OCI-M2 (cell line): ENCODE data around the gene FIGNL2.

Source experiments
- DNase-seq: peaks from one replicate; lab custom pipeline; 2025; ENCODE audit not compliant: unreplicated experiment; lab: John Stamatoyannopoulos, UW

FIGNL2 gene

DNA sequence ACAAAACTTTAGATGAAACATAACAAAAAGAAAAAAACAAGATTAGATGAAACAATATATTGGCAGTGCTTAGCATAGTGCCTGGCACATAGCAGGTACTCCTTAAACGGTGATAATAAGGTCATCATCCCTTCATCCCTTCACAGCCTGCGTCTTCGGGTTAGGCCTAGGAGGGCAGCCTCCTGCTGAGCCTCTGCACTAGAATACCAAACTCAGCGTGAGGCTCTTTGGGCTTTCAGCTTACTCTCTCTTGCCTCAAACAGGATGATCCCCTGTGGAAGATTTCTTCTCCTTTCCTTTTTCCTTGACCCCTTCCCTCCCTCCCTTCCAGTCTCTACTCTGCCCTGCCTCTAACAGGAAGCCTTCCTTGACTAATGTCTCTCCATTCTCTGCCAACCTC lies 14.4 kb upstream of the FIGNL2 start:
- no peak for DNase-seq

DNA sequence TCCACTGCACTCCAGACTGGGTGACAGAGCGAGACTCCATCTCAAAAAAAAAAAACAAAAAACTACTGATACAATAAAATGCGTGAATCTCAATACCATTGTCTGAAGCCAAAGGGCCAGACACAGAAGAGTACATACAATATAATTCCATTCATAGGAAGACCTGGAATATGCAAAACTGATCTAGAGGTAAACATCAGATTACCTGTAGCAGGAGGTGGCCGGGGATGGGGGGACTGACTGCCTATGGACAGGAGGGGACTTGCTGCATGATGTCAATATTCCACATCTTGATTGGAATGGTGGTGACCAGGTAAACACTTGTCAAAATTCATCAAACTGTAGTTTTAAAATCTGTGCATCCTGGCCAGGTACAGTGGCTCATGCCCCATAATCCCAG lies 12.5 kb upstream of the FIGNL2 start:
- no peak for DNase-seq

DNA sequence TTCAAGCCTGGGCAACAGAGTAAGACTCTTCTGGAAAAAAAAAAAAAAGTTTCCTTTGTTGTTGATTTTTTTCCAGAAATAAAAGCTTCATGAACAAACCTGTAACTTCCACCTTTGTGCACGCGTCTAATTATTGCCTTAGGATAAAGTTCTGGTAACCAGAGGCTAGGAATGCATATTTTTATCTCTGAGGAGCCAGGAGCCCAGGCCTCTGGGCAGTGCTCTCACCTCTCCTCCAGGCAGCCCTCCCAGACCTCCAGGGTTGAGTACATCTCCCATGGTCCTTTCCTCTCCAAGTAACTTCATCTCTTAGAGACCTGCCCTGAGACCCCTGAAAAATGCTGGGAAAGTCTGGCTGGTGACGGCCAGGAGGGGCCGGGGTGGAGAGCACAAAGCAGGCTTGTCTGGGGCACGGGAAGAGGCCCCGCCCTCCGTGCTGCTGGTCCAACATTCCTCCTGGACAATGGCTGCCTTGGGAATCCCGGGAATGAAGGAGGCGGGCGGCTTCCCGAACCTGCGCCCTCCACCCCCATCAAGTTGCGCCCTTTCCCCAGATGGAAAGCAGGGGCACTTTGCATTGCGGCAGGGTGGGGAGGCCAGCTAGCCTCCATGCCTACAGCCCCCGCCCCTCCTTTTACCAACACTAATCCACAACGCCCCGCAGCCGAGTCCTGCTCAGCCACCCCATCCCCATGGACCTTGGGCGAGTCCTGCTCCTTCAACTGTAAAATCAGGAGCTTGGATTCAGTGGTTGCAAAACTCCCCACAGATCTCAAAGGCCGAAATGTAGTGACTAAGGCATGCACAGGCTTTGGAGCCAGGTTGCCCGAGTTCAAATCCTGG lies 7.3 kb upstream of the FIGNL2 start:
- no peak for DNase-seq

DNA sequence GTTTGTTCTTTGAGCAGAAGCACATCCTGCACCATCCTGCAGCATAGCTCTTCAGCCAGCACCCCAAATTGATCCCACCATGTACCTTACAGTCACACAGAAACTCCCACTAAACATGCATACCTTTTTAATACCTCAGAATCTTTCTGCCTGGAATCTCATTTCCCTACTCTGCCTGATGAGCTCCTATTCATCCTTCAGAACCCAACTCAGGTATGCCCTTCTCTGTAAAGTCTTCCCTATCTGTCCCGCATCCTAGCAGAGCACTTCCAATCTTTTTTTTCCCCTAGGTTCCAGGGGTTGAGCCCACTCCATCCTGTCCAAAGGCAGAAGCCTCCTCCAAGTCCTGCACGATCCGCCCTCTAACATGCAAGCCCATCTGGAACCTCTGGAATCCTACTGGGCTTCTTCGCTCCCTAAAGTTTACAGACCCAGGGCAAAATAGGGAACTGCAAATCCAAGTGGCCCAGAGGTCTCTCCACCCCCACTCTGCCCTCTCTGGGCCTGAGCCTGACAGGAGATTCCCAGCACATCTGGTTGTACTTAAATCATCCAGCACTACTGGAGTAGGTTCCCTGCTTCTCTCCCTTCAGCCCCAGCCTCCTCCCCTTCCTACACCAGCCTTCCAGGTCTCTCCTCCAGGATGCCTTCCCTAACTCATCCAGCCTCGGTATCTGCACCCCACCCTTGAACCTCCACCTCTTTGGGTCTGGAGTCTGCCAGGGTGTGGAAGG lies 4.1 kb upstream of the FIGNL2 start:
- no peak for DNase-seq

DNA sequence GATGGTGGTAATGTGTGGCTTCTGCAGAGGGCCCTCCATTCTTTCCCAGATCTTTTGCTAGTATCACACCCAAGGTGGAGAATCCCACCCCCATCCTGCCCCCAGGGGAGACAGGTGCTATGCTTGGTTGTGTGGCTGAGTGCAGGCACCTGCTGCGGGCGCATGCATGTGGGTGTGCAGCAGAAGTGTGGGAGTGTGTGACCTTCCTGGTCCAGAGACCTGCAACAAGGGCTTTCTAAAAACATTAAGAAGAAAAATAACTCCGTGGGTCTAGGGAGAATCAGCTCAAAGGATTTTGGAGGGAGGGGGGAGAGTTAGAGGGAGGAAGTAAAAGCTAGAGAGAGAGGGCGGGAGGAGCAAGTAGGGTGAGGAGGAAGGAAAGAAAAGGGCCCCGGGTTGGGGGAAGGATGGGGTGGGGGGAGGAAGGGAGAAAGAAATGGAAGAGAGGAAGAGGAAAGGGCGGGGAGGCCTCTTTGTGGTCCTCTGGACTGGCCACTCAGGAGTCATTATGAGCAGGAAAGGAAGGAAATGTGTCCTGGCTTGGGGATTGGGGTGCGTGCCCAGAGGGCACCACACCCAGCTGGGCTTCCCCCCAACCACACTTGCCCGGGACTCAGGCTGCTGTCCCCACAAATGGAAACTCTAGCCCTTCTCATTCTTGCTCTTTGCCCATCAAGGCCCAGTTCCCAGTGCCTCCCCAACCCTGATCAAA lies 3.1 kb upstream of the FIGNL2 start:
- no peak for DNase-seq

DNA sequence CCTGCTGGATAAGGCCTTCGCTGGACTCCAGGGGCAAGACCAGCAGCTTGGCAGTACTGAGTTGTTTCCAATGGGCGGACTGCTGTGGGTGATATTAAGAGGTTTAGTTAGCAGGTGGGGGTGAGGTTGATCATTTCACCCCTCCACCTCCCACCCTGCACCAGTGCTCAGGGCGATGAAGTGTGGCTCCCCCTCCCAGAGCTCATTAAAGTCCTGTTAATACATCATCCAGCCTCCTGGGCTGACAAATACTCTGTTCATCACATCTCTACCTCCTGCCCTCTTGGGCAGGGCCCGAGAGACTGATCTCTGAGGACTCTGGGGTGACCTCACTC lies 2.4 kb upstream of the FIGNL2 start:
- no peak for DNase-seq

DNA sequence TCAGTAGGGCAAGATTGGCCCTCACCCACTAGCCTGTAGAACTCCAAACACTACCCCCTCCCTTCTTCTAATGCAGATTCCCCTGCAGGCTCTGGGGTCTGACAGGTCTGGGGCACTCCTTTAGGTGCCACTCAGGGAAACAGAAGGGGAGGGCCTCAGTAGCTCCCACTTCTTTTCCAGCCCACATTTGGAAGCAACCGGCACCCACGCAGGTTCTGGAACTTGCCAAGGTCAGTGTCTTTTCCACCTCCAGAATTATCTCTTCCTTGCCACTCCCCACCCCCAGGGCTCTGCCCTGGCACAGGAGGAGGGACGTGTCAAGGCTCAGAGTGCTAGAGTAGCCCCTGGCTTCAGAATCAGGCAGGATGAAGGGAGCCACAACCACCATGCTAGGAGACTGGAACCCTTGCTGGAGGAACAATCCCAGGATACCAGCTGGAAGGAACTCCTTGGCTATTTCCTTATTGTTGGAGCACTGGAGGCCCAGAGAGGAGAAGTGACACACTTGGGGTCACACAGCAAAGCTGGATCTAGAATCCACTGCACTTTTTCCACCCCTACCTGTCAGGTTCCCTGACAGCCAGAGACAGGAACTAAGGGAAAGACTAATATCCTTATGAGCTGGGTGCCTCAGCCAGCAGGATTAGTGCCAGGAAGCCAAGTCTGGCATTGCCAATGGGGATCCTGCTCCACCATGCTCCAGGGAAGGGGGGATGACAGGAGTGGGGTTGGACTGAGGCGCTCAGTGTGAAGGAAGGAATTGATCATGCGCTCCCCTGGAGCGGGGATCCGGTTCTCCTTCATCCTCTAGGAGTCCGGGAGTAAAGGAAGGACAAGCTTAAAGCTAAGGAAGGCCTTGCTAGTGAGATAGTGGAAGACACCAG lies 1.8 kb upstream of the FIGNL2 start:
- no peak for DNase-seq

DNA sequence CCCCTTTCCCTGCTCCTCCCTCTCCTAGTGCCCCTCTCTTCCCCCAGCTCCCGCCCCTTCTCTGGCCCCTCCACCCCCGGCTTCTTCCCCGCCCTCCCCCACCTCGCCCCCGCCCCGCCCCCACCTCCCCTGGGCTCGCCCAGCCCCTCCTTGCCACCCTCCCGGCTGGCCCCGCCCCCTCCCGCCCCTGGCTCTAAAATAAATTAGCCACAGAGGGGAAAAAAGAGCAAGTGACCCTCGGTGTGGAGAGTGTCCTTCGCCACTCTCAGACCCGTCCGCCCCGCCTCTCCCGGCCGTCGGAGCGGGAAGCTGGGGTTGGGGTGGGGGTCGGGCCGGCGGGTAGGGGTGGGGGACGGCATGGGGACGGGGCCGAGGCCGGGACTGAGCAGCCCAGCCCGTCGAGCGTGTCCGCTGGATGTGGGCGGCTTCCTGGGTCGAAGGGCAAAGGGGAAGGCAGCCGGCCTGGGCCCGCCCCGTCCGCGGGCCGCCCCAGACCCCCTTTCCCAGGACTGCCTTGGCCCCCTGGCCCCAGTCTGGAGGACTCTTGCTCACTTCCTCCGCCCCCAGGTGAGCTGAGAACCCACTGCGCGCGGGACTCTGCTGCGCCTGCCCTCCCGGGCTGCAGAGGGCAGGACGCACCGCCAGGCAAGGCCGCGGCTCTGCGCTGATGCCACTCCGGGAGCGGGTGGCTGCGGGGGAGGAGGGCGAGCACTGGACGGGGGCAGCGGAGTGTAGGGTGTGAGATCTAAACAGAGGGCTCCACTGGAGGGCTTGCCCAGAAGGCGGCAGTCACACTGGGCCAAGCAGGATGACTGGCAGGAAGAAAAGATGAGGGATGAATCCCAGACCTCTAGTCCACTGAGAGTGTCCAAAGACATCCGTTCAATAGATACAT lies 570 bp upstream of the FIGNL2 start:
- no peak for DNase-seq

DNA sequence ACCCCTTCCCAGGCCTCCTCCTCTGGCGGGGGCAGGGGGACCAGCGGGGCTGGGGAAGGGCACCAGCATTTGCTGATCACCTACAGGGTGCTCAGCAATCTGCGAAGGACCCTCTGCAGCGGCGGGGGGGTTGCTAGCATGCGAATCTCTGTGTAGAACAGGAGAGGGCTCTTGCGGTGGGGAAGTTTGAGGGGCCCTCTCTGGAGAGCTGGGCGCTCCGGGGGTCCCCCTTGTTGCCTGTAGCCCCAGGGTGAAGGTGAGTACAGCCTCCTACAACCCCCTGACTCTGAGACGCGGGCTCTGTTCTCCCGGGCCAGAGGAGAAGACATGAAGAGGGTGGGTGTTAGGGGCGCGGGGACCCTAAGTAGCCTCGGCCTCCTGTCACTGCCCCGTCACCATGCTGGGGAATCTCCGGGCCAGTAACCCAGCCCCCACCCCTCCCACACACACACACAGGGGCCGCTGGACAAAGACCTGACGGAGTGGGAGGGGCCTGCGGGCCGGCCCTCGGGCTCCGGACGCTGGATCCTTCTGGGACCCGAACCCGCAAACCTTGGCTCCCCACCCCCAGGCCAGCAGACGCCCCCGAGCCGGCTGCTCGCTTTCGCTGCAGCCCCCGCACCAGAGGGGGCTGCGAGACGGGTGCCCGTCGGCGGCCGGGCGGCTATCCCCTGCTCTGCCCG lies 734 bp downstream of the FIGNL2 start:
- no peak for DNase-seq

DNA sequence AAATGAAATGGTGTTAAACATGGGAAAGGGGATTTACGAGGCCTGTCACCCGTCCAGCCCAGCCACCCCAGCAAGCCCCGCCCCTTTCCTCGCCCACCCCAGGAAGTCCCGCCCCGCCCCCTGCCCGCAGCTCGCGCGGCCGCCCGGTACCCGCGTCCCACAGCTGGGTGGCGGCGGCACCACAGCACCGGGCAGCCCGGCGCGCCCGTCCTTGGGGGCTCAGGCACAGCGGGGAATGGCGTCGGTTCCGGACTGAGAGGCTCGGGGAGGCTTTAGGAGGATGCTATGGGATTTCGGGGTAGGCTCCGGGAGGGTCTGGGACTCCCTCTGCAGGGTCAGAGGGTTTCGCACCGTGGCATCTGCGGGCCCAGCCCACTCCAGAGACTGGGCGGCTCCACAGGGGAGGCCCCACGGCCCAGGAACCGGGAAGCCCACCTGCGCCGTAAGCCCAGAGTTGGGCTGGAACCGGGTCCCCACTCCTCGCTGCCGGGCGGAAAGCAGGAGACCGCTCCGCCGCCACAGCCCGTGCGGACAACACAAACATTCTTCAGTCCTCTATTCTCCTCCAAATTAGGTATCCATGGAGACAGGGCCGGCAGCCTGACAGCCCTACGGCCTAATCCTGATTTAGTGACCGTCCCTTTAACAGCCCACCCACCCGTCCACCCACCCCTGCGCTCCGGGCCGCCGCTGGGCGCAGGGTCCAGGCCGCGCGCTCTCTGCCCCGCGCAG lies 1.4 kb downstream of the FIGNL2 start:
- no peak for DNase-seq

DNA sequence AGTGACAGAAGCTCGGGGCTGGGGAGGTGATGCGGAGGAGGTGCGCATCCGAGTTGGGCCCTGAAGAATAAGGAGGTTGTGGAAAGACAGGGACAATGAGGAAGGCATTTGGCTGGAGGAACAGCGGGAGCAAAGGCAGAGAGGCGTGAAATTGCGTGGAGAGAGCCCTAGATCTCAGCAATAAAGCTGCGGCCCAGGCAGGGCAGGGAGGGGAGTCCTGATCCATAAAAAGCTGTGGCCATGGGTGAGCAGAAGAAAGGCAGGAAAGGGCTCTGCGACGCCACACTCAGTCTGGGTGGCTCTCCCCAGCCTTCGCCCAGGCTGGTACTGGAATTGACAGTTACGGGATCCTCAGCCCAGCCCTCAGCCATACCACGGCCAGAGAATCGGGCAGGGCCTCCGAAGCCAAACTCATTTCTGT lies 2.2 kb downstream of the FIGNL2 start:
- no peak for DNase-seq

DNA sequence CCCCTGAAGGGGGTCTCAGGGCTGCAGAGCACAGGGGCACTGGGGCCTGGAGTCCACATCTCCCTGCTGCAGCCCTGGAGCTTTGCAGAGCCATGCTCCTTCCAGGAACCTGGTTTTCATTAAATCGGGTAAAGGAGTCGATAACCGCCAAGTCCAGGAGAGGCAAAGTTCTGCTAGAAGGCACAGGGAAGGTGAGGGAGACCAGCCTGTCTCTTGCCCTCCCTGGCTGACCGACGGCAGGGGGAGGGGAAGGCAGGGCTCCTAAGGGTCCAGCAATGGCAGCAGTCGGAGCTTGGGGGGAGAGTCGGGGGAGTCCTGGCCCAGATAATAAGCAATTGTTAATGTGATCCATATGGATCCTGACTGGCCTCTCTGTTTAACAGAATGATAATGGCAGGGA lies 3.0 kb downstream of the FIGNL2 start:
- no peak for DNase-seq

DNA sequence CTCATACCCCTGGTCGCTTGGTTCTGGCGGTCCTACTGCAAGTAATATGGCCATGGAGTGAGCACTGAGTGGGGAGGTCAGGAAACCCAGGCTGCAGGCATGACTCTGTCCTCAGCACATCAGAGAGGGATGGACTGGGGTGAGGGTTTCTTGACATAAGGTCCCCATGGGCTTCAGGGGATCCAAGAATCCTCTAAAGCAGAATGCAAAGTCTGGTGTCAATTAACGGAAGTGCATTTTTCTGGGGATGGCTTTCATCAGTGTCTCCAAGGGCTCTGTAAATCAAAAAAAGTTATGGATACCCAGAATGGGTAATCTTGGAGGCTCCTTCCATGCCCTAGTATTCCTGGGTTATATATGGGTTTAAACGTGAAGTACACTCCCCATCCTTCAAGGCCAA lies 3.7 kb downstream of the FIGNL2 start:
- DNase-seq, result no peak

DNA sequence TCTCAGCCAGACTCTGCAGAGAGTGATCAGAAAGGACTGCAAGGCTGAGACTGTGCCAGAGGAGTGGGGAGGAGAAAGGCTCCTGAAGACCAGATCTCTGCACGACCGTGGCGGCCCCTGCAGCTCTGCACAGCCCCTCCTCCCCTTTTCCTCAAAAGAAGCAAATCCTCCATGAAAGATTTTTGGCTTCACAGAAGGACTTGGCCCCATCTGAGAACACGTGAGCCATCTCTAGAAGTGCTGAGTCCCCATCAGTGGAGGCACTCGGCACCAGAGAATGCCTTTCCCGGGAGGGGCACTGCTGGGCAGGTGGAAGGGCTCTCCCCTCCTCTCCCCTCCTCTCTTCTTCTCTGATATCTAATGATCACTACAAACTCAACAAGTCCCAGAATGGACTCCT lies 6.8 kb downstream of the FIGNL2 start:
- DNase-seq, result no peak

DNA sequence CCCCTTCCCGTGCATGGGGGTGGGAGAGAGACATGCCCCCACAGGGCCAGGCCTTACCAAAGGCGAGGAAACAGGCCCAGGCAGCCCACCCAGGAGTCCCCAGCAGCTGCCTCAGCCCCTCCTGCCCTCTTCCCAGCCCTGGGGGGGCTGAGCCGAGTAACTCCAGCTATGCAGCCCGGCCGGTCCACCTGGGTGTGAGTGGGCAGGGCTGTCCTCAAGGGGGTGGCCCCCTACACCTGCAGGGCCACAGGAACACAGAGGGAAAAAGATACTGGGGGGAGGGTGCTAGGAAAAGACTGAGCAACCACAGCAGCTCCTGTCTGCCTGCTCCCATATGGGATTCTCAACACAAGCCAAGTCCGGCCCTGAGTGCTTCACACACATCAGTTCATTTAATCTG lies 7.6 kb downstream of the FIGNL2 start:
- no peak for DNase-seq

DNA sequence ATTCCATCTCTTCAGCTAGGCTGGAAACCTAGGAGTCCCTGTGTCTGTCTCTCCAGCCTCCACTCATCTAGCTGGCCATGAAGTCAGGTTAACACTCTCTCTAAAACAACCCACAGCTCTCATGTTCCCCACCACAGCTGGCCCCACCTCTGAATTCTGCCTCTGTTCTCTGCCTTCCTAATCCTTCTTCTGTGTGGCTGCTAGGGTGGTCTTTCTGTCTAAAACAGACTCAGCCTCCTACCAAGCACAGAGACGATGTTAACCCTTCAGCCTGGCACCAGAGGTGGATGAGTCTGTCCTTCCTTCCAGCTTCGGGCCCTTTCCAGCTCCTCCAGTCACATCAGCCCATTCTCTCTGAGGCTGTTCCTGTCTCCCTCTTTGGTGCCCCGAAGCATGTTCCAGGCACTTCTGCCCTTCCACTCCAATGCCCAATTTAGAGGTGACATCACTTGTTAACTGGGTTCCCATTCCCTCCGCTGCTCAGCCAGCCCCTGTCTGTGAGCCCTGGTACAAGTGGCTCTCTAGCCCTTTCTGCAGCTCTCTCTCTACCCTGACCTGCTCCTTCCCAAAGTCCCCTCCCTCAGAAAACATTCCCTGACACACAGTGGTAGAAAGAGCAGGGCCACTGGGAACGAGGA lies 9.1 kb downstream of the FIGNL2 start:
- no peak for DNase-seq

DNA sequence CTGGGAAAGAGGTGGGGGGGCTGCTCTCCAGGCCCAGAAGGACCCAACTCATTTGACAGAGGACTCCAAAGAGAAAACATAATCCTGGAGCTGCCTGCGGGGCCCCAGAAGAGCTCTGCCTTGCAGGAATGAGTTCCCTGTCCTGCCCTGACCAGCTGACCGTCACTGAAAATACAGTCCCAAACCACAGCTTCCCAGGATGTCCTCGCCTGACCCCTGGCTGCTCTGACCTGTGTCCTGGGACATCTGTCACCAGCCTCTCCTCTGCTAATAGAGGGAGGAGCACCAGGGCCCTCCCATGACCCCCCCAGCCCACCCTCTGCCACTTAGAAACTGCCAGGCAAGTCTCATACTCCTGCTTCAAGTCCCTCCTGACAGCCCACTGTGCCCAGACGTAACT lies 9.8 kb downstream of the FIGNL2 start:
- DNase-seq, result no peak

DNA sequence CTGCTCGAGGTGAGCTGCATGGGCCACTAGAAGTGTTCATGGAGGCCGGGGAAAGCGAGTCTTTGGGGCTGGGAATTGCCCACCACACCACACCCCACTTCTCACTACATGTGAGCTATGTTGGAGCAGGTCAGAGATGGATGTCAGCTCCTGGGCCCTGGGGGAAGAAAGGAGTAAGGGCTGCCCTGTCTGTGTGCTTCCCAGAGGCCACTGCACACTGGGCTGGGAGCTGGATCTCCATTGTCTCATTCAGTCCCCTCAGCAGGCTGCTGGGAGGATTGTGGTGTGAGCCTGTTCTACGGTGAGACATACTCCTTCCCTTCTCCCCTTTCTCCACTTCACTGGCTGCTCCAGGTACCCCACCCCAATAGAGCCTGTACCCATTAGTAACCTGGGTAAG lies 10.5 kb downstream of the FIGNL2 start:
- DNase-seq, result no peak
